SKM-1 treated with dmso at 0.1 percent for 144 hours (cell line): Measurements from ENCODE around the gene MUC5AC.
"Not testable (repeated sequence)": the region's sequence is repeated elsewhere in the genome, so short reads cannot be mapped to it uniquely, and the experiment has no call there.

ENCODE experiments used
- DNase-seq: peaks from one replicate; lab custom pipeline; 2025; ENCODE audit not compliant: unreplicated experiment; lab: John Stamatoyannopoulos, UW

The MUC5AC gene

DNA sequence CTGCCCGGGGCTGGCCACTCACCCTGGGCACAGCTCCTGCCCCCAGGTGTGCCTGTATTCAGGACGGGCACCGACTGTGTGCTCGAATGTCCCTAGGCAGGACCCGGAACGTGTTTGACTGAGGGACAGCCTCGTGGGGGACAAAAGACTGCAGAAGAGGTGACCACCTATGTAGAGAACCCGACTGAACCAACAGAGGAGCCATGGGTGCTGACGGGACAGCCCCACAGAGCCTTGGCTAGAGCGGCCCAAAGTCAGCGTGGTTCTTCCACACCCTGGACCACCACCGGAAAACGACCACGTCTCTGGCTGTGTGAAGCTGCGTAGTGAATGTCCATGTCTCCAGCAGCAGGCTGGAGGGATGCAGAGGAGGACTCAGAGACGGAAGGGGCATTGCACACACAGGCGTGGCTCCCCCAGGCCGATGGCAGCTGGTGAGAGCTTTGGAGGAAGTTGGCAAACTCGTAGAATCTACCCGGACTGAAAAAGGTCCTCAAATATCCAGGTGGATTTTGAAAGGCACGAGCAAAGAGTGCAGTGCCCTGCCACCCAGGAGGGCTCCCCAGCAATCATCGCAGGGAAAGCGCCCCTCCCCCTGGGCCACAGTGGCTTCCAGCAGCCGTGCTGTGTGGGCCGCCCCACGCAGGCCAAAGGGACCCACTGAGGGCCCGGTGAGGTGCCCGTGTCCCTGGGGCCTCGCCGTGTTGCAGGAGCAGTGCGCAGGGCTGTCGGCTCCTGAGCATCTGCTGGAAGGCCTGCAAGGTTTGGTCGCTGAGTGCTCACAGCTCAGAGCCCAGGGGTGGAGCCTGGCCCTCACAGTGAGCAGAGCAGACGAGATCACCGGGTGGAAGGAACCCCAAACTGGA is 47.6 kb downstream of the MUC5AC start:
- DNase-seq: no peak

DNA sequence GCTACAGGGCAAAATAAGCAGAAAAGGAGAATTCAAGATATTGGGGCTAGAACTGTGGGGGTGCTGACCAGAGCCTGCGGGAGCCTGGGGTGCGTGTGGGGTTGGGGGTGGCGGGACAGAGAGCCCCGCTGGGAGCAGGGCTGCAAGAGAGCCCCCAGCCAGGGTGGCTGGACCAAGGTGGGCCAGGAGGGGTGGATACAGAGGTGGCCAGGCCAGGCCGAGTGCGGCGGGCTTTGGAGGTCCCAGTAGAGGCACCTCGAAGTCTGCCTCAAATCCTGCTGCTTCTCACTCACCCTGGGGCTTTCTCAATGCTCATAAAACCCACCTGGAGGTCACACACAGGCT is 48.2 kb downstream of the MUC5AC start:
- no peak for DNase-seq

DNA sequence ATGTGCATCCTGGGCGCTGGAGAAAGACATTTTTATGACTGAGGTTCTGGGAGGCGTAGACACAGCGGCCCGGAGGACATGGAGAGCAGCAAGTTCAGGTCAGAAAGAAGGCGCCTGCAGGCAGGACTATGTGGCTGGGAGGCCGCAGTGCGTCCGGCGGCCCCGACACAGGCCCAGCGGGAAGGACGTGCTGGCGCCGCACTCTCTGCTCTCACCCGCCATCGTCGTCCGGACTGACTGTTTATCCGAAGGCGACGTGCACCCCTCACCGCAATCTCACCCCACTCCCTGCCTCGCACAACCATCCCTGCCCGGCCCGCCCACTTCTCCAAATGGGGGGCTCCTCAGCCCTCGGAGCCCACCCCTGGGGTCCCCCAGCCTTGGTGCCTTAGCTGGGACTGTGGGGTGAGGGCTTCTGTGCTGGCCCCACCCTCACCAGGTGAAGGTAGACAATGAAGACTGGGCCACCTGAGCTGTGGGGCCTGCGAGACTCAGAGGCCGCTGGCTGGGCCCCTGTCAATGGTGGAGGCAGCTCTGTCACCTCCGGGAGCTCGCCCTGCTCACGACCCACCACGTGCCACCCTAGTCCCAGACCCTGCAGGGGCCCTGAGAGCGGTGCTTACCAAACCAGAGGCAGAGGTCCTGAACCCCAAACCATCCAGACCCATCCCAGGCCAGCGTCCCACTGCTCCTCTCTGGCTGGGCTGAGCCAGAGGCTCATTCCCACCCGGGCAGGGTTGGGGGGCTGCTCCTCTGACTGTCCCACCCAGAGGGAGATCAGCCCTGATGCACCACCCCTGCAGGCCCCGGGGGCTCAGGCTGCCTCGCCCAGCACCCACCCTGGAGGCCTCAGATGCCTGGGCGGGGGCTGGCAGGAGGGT is 48.9 kb downstream of the MUC5AC start:
- DNase-seq: no peak

DNA sequence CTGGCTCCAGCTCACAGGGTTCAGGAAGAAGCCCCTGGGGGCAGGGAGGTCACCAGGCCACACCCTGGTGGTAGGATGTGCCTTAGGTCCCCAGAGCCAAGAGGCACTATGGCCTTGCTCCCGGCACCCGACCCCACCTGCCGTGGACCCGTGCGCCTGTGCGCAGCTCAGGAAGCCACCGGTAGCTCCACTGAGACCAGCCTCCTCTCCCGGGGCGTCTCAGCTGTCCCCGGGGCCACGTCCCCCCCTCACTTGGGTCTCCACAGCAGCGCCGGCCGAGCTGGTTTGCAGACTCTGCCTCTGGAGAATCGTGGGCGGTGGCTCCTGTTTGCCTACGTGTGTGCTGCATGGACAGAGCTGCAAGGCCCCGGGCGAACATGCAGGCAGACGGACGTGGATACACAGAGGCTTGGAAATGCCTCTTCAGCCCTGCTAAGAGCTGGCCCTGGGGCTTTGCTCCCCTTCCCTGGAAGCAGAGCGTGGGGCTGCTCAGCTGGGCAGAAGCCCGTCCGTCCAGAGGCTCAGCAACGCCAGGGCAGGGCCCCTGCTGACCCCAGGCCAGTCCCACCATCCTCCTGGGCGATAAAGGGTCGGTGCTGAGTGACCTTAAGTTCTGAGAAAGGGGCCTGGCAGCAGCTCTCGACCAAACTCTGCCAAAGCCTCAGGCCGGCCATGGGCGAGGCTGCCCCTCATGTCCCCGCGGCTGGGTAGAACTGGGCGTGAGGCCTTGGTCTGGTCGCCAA is 49.8 kb downstream of the MUC5AC start:
- DNase-seq: no peak

DNA sequence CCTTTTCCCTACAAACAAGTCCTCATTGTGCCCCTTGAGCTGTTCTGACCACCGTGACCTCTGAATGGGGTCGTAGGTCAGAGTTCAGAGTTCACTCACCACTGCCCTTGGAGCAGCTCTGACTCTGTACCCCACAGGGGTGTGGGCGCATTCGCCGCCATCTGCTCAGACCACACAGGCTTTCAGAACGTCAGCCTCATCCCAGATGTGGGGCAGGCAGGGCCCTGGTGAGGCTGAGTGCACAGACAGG is 50.3 kb downstream of the MUC5AC start:
- DNase-seq: no peak

DNA sequence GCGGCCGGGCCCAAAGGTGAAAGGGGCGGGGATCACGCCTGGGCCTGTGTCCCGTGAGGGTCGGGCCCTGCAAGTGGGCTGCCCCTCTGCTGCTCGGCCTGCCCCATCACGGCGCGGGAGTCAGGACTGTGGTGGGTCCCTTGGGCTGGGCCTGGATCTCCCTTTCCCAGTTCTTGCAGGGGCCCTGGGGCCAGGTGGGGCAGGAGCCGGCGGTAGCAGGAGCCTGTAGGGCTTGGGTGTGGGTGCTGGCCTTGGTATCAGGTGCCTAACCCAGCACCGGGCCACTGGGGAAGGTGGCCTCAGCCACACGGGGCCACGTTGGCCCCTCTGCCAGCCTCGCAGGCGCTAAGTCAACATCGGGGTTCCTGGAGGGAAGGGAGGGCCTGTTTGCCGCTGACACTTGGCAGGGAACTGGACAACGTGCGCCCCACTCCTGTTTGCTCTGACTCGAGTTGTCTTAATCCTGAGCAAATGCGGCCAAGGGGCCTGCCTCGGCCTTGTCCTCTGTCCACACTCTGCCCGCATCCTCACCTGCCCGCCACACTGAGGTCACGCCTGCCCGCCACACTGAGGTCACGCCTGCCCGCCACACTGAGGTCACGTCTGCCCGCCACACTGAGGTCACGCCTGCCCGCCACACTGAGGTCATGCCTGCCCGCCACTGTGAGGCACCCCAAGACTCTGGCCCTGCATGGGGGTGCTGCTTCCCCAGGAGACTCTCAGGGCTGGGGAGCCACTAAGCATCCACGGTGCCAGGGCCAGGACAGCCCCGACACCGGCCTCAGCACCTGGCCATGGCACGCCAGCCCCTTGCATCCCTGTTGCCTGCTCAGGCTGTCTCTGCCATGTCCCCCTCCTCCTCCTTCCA is 50.9 kb downstream of the MUC5AC start:
- DNase-seq: no peak

DNA sequence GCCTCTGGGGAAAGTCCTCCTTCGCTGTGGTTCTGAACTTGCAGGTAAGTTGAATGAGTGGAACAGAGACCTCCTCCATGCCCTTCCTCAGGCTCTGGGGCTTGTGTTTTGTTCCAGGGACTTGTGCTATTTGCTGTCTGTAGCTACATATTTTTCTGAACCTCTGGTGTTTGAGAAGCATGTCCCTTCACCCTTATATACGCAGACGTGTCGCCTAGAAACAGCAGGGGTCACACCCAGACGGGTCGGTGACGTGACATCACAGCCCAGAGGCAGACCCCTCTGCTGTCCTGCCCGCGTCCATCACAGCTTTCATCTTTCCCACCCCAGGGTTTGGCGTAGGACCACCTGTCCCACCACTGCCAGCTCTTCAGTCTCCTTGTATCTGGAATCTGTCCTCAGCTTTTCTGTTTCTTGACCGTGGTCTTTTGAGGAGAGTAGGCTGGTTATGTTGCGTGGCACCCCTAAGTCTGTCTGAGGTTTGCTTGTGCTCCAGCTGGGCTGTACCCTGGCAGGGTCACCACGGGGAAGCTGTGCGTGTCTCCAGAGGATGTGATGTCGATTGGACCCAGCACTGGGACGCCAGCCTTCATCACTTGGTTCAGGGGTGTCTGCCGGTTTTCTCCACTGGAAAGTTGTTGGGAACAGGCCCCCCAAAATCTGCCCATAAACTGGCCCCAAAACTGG is 51.8 kb downstream of the MUC5AC start:
- no peak for DNase-seq

DNA sequence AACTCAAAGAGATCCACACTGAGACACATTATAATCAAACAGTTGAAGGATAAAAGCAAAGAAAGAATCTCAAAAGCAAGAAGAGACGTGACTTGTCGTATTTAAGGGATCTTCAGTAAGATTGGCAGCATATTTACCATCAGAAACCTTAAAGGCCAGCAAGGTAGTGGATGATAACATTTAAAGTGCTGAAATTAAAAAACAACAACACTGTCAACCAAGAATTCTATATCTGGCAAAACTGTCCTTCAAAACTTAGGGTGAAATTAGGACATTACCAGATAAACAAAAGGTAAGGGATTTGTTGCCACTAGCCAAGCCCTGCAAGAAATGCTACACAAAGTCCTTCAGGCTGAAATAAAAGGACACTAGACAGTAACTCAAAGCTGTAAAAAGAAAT is 54.1 kb downstream of the MUC5AC start:
- no peak for DNase-seq

DNA sequence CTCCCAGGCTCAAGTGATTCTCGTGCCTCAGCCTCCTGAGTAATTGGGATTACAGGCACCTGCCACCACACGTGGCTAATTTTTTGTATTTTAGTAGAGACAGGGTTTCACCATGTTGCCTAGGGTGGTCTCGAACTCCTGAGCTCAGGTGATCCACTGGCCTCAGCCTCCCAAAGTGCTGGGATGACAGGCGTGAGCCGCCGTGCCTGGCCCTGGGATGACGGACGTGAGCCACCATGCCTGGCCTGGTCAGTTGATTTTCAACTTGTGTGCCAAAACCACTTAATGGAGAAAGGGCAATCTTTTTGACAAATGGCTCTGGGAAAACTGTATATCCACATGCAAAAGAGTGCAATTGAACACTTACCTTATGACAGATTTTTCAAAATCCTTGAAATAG is 58.1 kb downstream of the MUC5AC start:
- DNase-seq: not testable (repeated sequence)

DNA sequence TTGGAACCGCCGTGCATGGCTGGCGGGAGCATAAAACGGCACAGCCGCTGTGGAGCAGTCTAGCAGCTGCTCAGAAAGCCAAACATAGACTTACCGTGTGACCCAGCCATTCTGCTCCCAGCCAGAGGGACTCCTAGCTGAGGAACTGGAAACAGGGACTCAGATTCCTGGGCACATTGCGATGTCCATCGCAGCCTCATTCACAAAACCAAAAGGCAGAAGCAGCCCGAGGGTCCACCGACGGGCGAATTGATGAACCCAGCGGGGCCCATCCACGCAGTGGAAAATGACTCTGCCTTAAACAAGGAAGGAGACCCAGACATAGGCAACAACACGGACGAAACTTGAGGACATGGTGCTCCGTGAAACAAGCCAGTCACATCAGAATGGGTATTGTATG is 59.4 kb downstream of the MUC5AC start:
- no peak for DNase-seq

DNA sequence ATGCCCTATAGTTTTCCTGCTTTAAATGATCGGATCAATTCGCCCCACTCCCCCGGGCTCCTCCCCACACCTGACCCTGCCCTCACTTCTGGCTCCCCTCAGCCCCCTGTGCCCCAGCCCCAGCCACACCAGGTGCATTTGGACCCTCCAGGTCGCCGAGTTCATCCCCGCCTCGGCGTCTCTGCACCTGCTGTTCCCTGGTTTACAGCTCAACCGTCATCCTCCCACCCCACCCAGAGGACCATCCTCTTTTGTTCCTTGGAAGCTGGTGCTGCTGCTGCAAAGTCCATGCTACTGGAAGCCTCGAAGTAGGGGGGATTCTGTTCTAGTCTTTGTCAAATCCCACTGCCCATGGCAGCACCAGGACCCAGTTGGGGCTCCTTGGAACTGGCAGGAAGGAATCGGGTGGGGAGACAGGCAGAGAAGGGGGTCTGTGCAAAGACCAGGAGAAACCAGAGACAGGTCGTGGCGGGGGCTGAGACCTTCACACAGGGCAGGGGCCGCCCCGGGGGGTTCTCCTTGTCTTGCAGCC is 60.6 kb downstream of the MUC5AC start:
- no peak for DNase-seq

DNA sequence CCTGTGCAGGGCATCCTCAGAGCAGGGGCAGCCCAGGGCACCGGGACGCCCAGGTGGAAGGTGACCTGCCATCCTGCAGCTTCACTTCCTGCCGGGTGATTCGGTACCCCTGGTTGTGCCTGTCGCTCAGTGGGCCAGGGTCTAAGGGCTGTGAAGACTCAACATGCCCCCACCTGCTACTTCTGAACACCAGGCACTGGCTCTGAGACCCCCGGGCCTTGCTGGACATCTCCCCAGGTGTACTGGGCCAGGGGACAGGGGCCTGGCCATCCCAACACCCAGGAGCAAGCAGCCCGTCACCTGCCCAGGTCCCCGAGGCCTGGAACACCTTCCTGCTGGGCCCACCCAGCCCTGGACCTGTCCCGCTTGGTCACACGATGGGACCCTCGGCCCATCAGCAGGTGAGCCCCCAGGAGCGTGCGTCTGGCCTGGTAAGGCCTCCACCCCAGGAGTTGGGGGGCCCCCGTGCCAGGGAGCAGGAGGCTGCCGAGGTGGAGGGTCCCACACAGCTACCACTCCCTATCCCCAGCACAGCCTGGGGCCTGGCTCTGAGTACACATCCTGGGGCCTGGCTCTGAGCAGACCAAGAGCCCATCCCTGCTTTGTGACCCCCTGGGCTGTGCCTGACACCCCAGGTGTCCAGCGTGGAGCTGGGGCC is 61.2 kb downstream of the MUC5AC start:
- DNase-seq: no peak

DNA sequence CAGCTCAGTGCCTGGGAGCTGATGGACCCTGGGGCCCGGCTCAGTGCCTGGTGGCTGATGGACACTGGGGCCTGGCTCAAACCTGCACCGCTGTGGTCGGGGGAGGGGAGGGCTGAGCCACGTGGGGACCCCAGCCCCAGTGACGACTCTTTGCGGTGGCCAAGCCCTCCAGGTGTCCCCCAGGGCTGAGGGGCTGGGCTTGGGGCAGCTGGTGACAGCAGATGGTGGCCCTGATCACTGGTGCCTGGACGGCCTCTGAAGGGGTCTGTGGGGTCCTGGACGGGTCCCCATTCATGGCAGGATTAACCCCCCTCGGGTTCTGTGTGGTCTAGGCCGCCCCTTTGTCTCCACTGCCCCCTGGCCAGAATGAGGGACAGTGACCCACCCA is 61.7 kb downstream of the MUC5AC start:
- DNase-seq: no peak

DNA sequence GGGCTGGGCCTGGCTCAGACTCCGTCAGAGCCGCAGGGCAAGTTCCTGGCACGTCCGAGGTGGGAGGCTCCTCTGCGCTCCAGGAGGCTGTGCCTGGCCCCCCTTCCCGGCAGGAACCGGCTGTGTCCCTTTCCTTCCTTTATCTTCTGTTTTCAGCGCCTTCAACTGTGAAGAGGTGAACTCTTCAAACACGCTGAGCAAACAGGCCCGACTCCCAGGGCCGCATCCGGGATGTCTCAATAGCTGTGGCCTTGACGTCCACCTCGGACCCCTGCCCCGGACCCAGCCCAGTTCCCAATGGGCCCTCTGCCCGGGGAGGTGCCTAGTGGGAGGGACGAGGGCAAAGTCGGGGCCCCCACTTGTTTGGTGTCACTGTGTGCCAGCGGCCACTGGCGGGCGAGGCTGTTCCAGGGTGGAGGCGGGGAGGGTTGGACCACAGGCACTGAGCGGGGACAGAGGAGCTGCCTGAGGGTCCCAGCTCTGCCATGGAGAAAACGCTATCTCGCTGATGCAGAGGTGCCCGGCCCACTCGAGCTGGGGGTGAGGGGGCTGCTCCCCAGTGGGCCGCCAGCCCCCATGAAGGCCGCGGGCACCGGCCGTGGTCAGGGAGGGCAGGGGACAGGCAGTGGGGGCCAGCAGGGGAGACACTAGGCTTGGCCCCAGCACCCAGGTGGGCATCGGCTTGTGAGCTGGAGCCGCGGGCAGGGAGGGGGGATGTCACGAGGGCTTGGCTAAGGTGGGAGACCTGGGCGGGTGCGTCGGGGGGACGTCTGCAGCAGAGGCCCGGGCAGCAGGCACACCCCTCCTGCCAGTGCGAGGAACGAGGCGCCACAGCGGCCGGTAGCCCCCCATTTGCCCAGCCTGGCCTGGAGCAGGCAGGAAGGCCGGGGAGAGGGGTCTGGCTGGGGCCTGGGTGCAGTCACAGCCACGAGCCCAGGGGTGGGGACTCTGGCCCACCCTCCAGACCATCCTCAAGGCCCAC is 62.4 kb downstream of the MUC5AC start:
- no peak for DNase-seq

DNA sequence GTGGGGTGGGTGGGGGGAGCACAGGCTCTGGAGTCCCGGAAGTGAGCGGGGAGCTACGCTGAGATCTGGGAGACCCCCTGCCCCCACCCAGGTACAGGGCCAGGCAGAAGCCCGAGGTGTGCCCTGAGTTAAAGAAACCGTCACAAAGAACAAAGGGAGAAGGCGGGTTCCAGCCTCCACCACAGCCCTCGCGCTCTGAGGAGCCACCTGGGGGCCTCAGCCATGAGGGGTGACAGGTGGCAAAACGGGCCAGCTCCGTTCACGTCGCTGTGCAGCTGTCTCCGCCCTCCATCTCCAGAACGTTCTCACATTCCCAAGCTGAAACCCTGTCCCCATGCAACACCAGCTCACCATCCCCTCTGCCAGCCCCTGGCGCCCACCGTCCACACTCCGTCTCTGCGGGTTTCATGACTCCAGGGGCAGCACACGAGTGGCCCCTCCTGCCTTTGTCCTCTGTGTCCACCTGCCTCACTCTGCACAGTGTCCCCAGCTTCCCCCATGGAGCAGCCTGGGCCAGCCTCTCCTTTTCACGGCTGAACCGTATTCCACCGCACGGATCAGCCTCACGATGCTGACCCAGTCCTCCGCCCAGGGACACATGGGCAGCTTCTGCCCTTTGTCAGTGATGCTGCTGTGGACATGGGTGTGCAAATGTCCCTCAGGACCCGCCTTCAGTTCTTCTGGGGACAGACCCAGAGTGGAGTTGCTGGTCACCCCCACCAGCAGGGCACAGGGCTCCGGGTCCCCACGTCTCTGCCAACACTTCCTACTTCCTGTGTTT is 63.4 kb downstream of the MUC5AC start:
- no peak for DNase-seq

DNA sequence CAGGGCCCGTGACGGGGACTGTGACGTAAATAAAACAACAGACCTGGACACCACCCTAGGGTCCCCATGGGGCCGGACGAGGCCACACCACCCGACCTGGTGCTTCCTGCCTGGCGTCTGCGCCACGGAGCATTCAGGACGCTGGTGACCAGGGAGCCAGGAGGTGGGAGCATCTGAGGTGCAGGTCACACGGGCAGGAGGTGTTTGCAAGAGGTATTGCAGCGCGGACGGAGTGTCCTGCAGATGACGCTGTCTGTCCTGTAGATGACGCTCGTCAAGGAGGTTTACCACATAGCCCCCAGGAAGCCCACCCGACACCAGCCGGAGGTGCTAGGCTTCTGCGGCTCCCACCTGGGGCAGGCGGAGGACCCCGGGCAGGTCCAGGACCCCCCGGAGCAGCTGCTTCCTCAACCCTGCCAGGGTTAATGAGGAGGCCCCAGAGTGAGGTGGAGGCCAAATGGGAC is 64.1 kb downstream of the MUC5AC start:
- no peak for DNase-seq

DNA sequence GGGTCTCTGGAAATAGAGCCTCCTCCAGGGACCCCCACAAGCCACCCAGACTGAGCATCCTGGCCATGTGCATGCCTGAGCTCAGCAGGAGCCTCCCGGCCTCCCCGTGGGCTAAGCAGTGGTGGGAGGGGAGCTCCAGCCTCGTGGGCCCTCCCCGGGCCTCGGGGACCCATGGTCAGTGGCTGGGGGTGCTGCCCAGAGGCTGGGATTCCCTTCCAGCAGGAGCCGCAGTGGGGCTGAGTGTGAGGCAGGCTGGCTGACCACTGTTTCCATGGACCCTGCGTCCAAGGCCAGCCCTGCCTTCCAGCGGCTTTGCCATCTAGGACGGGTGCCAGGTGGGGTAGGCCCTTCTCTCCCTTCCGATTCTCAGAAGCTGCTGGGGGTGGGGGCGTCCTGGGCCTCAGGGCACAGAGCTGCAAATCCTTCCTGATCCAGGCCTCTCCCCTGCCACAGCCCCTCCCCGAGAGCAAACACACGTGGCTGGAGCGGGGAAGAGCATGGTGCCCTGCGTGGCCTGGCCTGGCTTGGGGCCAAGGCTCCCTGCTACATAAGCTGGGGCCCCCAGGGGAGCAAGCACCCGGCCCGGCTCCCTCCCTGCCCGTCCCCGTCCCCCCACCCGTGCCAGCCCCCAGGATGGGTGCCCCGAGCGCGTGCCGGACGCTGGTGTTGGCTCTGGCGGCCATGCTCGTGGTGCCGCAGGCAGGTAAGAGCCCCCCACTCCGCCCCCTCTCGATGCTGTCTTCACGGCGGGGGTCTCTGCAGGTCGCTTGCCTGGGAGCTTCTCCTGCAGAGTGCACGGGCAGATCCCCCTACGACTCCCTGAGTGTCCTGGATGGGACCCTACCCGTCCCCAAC is 65.0 kb downstream of the MUC5AC start, which contains the start of gene MUC5B:
TSS of gene MUC5B (plus strand) at position 576 of the 855 bp plus-strand sequence. CDS start at position 634, 58 bp downstream.
- DNase-seq: no peak
